Loucy (cell line): ENCODE measurements around the gene LAMB4.

Experiments
- H2AFZ ChIP-seq: fragments of 200-600 bp; sonication (generic); 2 replicates; pipeline ENCODE4 v1.6.0; 2016; ENCODE audit warnings: antibody characterized with exemption, mild to moderate bottlenecking, low read length, moderate library complexity
- H3F3A ChIP-seq: fragments of 200-600 bp; 2 replicates; pipeline ENCODE4 v1.6.0; 2016; ENCODE audit warnings: antibody characterized with exemption, low read depth, mild to moderate bottlenecking
- H3K27me3 ChIP-seq: fragments of 200-600 bp; sonication (generic); 2 replicates; pipeline ENCODE4 v1.6.1; 2014; ENCODE audit warnings: low read length, mild to moderate bottlenecking; ENCODE audit not compliant: insufficient read depth, poor library complexity, severe bottlenecking
- H3K36me3 ChIP-seq: fragments of 200-600 bp; sonication (generic); 2 replicates; pipeline ENCODE4 v1.6.1; 2016; ENCODE audit warnings: low read length; ENCODE audit not compliant: insufficient read depth
- H3K4me1 ChIP-seq: fragments of 200-600 bp; sonication (generic); 2 replicates; pipeline ENCODE4 v1.5.1; 2014; ENCODE audit warnings: low read length, mild to moderate bottlenecking; ENCODE audit not compliant: insufficient read depth, poor library complexity, severe bottlenecking
- H3K4me2 ChIP-seq: fragments of 200-600 bp; sonication (generic); 2 replicates; pipeline ENCODE4 v1.6.0; 2014; ENCODE audit warnings: antibody characterized with exemption, low read length, low read depth, mild to moderate bottlenecking; ENCODE audit not compliant: poor library complexity, severe bottlenecking
- H3K4me3 ChIP-seq: fragments of 200-600 bp; sonication (generic); 2 replicates; pipeline ENCODE4 v1.5.1; 2014; ENCODE audit warnings: low read length, mild to moderate bottlenecking, mixed read lengths; ENCODE audit not compliant: poor library complexity, severe bottlenecking
- H3K79me2 ChIP-seq: fragments of 200-600 bp; sonication (generic); 2 replicates; pipeline ENCODE4 v1.6.1; 2014; ENCODE audit warnings: low read length; ENCODE audit not compliant: insufficient read depth
- H3K9ac ChIP-seq: fragments of 200-600 bp; sonication (generic); 2 replicates; pipeline ENCODE4 v1.6.0; 2014; ENCODE audit warnings: mild to moderate bottlenecking, low read depth, low read length, moderate library complexity; ENCODE audit not compliant: poor library complexity, severe bottlenecking
- H3K9me2 ChIP-seq: fragments of 200-600 bp; sonication (generic); replicated peaks from 2 replicates; pipeline ENCODE4 v1.6.1; 2016; ENCODE audit warnings: low read depth, low read length, mixed read lengths
- H3K9me3 ChIP-seq: fragments of 200-600 bp; sonication (generic); 2 replicates; pipeline ENCODE4 v1.6.1; 2014; ENCODE audit warnings: mild to moderate bottlenecking, antibody characterized with exemption, low read length, low read depth; ENCODE audit not compliant: insufficient read depth
- H4K20me1 ChIP-seq: fragments of 200-600 bp; sonication (generic); 2 replicates; pipeline ENCODE4 v1.6.0; 2014; ENCODE audit warnings: antibody characterized with exemption, low read length, mild to moderate bottlenecking; ENCODE audit not compliant: insufficient read depth, poor library complexity, severe bottlenecking
- CTCF ChIP-seq: fragments of 200-600 bp; sonication (generic); conservative IDR thresholded peaks from 2 replicates; pipeline ENCODE4 v1.5.1; 2014; ENCODE audit warnings: mild to moderate bottlenecking, antibody characterized with exemption, low read length
- EZH2phosphoT487 ChIP-seq: fragments of 200-600 bp; IDR thresholded peaks from 2 replicates; pipeline ENCODE4 v1.6.1; 2018; ENCODE audit warnings: antibody characterized with exemption, mild to moderate bottlenecking, moderate library complexity, borderline replicate concordance

The LAMB4 gene

GRCh38 chr7:108003599-108003935 lies 126.6 kb downstream of the LAMB4 start:
- Histone ChIP-seq H3K4me3 (no peak overlapping the region), H3K27me3 (no peaks in the 10 kb centered on the region), H3F3A (no peaks in the 10 kb centered on the region), H3K4me1 (no peaks in the 10 kb centered on the region), H2AFZ (no peak overlapping the region), H3K36me3 (no peaks in the 10 kb centered on the region), H3K79me2 (no peaks in the 10 kb centered on the region), H3K9me2 (no peaks in the 10 kb centered on the region), H3K9me3 (no peaks in the 10 kb centered on the region), H3K4me2 (no peak overlapping the region), H4K20me1 (no peaks in the 10 kb centered on the region), H3K9ac (no peak overlapping the region)
- no peak for TF ChIP-seq CTCF
- no peak for TF ChIP-seq EZH2phosphoT487

- H3K79me2 ChIP-seq, result no peaks in the 10 kb centered on the region
- no peak within 1 kb of the TSS for H3K9ac ChIP-seq
- H3K9me3 ChIP-seq, result no peaks in the 10 kb centered on the region
- H3F3A ChIP-seq, result no peaks in the 10 kb centered on the region
- no peak within 1 kb of the TSS for H3K4me3 ChIP-seq
- H3K9me2 ChIP-seq, result no peaks in the 10 kb centered on the region
- H3K4me2 ChIP-seq, result no peak within 1 kb of the TSS
- no peaks in the 10 kb centered on the region for H3K36me3 ChIP-seq
- no peak within 1 kb of the TSS for H2AFZ ChIP-seq
- TF ChIP-seq CTCF (no peak), EZH2phosphoT487 (no peak)
- no peaks in the 10 kb centered on the region for H3K4me1 ChIP-seq
- H4K20me1 ChIP-seq, result no peaks in the 10 kb centered on the region
- no peaks in the 10 kb centered on the region for H3K27me3 ChIP-seq
Measured at GRCh38 chr7:108002726-108003598, 127.2 kb downstream of the LAMB4 start, which contains the start of gene LAMB1. Gene LAMB1 (minus strand): TSS chr7:108003161. CDS start chr7:108002885, 276 bp downstream.

DNA sequence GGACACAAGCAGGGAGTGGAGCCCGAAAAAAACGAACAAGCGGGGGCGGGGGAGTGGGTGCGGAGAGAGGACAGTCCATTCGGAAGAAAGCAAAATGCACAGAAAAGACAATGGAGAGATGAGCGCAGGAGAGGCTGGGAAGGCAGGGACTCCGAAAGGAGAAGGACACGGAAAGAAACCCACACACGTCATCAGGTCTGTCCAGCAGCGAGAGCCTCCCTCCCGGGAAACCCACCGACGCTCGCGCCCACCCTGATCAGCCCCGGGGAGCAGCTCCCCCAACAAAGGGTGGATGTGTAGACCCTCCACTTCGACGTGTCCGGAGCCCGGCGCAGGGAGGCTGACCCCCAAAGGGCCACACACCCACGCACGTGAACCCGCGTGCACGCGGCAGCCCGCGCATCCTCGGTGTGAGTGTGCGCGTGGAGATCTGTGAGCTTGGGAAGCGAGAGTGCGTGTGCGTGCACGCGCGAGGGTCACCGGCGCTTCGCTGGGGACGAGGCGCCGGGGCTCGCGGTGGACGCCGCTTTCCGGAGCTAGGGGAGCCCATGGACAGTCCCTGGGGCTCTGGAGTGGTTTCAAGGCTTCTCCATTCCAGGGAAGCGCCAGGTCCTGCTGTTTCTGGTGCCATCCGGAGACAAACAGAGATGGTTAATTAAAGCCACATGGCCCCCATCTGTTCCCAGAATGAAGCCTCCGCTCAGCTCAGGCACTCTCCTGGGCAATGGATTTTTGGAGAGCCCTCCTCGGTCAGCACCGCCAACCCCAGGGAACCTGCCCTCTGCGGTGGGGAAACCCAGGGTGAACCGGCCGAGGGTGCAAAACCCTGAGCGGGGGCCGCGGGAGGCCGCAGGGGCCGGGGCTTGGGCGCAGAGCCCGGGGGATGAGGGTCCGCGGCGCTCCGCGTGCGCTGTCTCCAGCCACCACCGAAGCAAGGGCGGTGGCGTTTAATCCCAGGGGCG lies 128.1 kb downstream of the LAMB4 start:
- H3K9me2 ChIP-seq, result no peaks in the 10 kb centered on the region
- no peak overlapping the region for H3K4me3 ChIP-seq
- no peak overlapping the region for H2AFZ ChIP-seq
- H3K27me3 ChIP-seq, result no peaks in the 10 kb centered on the region
- no peaks in the 10 kb centered on the region for H3K36me3 ChIP-seq
- TF ChIP-seq EZH2phosphoT487 (no peak), CTCF (no peak)
- H3K4me2 ChIP-seq, result no peak overlapping the region
- no peaks in the 10 kb centered on the region for H4K20me1 ChIP-seq
- no peaks in the 10 kb centered on the region for H3F3A ChIP-seq
- H3K9me3 ChIP-seq, result no peaks in the 10 kb centered on the region
- H3K4me1 ChIP-seq, result no peaks in the 10 kb centered on the region
- H3K9ac ChIP-seq, result no peak overlapping the region
- H3K79me2 ChIP-seq, result no peaks in the 10 kb centered on the region
